ENCODE measurements around the gene FRMD1. TPM values are rescaled to one million over a fixed set of nuclear protein-coding genes. Genes with fewer than 3 reads are reported as not detected.

FRMD1 gene
- total and polyA plus RNA-seq, 2 of the 8 experiments (the other 6 are each of a cell fraction or from before 2014, with no cell fraction given), result 0.36 TPM; not detected in 1

DNA sequence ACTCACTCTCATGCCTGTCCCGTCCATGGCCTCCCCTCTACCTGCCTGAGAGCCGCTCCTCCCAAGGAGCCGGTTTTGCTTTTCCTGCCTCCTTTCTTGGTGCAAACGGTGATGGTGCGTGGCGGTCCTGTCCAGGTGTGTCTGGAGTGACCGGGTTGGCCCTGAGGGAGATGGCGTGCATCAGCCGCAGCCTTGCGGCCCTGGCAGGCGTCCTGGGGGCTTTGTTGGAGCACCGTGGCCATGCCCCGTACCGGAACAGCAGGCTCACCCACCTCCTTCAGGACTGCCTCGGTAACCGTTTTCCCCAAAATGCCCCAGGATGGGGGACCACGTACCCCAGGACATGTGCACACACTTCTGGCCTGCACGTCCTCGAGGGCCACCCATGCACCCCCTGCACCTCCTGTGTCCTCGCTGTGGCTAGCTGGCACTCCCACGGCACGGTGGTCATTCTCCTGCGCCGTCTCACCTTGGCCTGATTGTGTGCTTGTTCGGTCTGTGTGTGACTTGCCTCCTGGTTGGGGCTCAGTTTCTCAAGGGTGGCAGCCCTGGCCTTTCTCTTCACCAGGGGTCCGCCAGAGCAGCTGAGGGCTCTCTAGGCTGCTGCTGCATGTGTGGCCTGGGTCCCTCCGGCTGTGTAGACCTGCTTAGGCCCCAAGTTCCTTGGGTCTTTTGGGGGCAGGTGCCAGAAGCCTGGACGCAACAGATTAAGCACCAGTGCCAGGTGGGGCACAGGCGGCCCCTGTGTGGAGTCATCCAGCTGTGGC lies 36.4 kb downstream of the FRMD1 start (continued):
- TF ChIP-seq RBBP5 (IDR thresholded peaks at IDR 0.05; ENCODE audit: borderline replicate concordance, low read depth, low read length), result no peak
- no peak for TF ChIP-seq TBP (IDR thresholded peaks at IDR 0.05; ENCODE audit: low read depth, low read length)
- no peak for TF ChIP-seq SP4 (IDR thresholded peaks at IDR 0.05; ENCODE audit: low read length)
- TF ChIP-seq POLR2A (IDR thresholded peaks at IDR 0.05; ENCODE audit: control extremely low read depth in 1 of 2, low read depth in 2 of 2, low read length in 2 of 2), result no peak
- TF ChIP-seq TCF12 (IDR thresholded peaks at IDR 0.05; ENCODE audit: low read depth, low read length), result no peak
- TF ChIP-seq TAF7 (optimal IDR thresholded peaks at IDR 0.05; ENCODE audit: borderline replicate concordance, low read depth, low read length), result no peak
- no peak for TF ChIP-seq KDM1A (IDR thresholded peaks at IDR 0.05; ENCODE audit: borderline replicate concordance, low read length)
- TF ChIP-seq SUZ12 (IDR thresholded peaks at IDR 0.05; ENCODE audit: low read length), result no peak
- TF ChIP-seq EZH2 (IDR thresholded peaks at IDR 0.05; ENCODE audit: low read depth, low read length, severe bottlenecking), result no peak
- TF ChIP-seq, protein P1, sequence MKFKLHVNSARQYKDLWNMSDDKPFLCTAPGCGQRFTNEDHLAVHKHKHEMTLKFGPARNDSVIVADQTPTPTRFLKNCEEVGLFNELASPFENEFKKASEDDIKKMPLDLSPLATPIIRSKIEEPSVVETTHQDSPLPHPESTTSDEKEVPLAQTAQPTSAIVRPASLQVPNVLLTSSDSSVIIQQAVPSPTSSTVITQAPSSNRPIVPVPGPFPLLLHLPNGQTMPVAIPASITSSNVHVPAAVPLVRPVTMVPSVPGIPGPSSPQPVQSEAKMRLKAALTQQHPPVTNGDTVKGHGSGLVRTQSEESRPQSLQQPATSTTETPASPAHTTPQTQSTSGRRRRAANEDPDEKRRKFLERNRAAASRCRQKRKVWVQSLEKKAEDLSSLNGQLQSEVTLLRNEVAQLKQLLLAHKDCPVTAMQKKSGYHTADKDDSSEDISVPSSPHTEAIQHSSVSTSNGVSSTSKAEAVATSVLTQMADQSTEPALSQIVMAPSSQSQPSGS (IDR thresholded peaks at IDR 0.05; ENCODE audit: low read length), result no peak
